Pancreas (tissue), 10 donors: ENCODE measurements around the gene SMAD2. TPM values are rescaled to one million over a fixed set of nuclear protein-coding genes. Genes with fewer than 3 reads are reported as not detected.
"Not testable (repeated sequence)": the region's sequence is repeated elsewhere in the genome, so short reads cannot be mapped to it uniquely, and the experiment has no call there.

ENCODE experiments used
- ATAC-seq, 4 donors: fragments of 200-7000 bp; cut with Tn5 transposase; one replicate each; pipeline versions ENCODE4 v1.8.0 to v1.9.1; 2020; ENCODE audit warnings: mild to moderate bottlenecking in 4 of 4, moderate library complexity in 4 of 4
- DNase-seq, 6 donors: peaks; one replicate each; pipeline ENCODE4 v3.0.0-alpha.2; 2020
- FAIRE-seq: peaks from 2 replicates; lab custom pipeline; 2012; peaks lifted over from hg19 to GRCh38; lab: Jason Lieb, UNC
- H3K27ac ChIP-seq, 4 donors: fragments of 200-600 bp; sonication (generic); 1 replicate in 3 of 4; 2 replicates in 1 of 4; pipeline versions ENCODE4 v1.5.0 to v1.8.0; 2020
- H3K27me3 ChIP-seq, 4 donors: fragments of 200-600 bp; one replicate each; pipeline ENCODE4 v1.8.0; 2021
- H3K36me3 ChIP-seq, 3 donors: fragments of 200-600 bp; sonication (generic) in 1 of 3; one replicate each; pipeline versions ENCODE4 v1.5.0 to v1.8.0; 2020 to 2021
- H3K4me1 ChIP-seq, 3 donors: fragments of 200-600 bp; one replicate each; pipeline ENCODE4 v1.8.0; 2021
- H3K4me3 ChIP-seq, 4 donors: fragments of 200-600 bp; sonication (generic) in 2 of 4; one replicate each; pipeline versions ENCODE4 v1.5.0 to v1.8.0; 2020 to 2021
- H3K9me3 ChIP-seq, 4 donors: fragments of 200-600 bp; one replicate each; pipeline ENCODE4 v1.8.0; 2021
- WGBS, 2 donors: extraction: QIAGEN DNeasy Blood & Tissue Kit; methylation state at CpG; one replicate each; pipeline ENCODE4 v1.1.7; 2013; 5-methylcytosine and 5-hydroxymethylcytosine counted together
- intact Hi-C, 3 donors: fragments of 100-400 bp; cut with DNase I; formaldehyde crosslinking; loops; one replicate each; pipeline versions ENCODE4 v1.11.1 to v1.14.2; 2022
- polyA plus RNA-seq, 2 donors: library from polyadenylated mRNA; stranded (reverse); fragments of 200-250 nt; gene quantifications; one replicate each; pipeline ENCODE4 v1.2.3, GENCODE V29; 2013
- total RNA-seq, 6 donors: library from RNA; stranded (reverse); fragmentation: NEBNext Ultra II Directional in 4 of 6; extraction: Animal tissue kit (Norgen Biotek cat#: 25700) in 4 of 6; gene quantifications; one replicate each; pipeline versions ENCODE4 v1.2.1 to v1.2.4, GENCODE V29; 2021 to 2023
- TF ChIP-seq, protein P1 (sequence below), 4 donors: fragments of 200-600 bp; sonication (generic) in 3 of 4; IDR thresholded peaks; one replicate each; pipeline versions ENCODE4 v1.5.0 to v1.8.0; 2021; ENCODE audit warnings: antibody characterized with exemption in 4 of 4
- donor health status: healthy with polysubstance abuse.
- donor health status: DM: no; HTN: no; CAD: no; lungs with moderate emphysema.
- donor health status: DM: no; HTN: no; CAD: no.
- donor health status: control.
- donor health status: control.
- donor health status: Bipolar disorder and iron deficiency.
- donor health status: DM: yes; HTN: yes; CAD: no.
- donor health status: DM: no; HTN: no; CAD: no.
- donor health status: DM: no; HTN: no; CAD: no.
- donor health status: DM: yes; HTN: yes; CAD: no.

Gene SMAD2
- total and polyA plus RNA-seq, 8 donors, result 8.7 to 71.2 (median 46.9) TPM

DNA sequence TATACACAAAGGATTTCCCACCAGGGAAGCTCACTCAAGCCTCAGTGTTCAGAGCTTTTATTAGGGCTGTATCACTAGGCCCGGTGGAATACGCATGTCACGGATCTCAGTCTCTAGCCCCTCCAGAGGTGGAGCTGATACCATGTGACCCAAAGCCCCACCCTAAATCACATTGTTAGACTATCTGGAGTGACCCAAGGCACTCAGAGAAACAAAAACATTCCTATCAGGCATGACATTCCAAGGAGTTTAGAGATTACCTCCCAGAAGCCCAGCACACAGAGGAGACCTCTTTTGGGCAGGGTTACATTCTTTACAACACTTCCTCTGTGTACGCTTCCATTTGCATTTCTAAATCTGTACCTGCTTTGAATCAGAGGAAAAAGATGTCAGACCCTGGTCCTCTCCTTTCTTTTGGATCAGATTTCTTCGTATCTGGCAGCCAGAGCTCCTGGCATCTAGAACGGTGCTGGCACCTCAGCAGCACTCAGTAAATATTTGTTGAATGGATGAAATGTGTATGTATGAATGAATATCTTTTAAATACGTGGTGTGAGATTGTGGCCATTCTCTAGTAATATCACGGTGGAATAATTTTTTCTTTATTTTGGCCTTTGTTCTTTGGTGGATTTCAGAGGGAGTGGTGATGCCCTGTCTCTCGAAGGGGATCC is 37.7 kb upstream of the SMAD2 start:
- no peak for FAIRE-seq

DNA sequence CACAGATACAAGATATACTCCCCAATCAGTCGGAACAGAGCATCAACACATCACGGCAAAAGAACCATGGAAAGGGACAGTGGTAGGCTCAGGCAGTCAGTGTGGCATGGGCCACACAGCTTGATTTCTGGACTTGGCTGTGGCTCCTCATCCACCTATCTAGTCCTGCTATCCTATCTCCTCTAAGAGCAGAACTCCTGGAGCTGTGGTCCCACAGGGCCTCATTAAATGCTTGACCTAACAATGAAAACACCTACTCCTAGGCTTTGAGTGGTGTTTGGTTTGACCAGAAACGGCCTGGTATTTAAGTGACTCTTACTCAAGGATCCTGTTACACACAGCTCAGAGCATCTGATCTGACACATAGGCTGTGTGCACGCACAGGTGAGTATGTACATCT is 33.6 kb upstream of the SMAD2 start:
- WGBS, 2 donors, result 79 to 81% methylated on average over 4 of the region's 4 CpGs
- no peaks in the 10 kb centered on the region for H3K9me3 ChIP-seq
- no peaks in the 10 kb centered on the region for H3K36me3 ChIP-seq
- intact Hi-C loops, result no loop called here
- DNase-seq (no peak), FAIRE-seq (no peak), ATAC-seq (no peak)
- H3K27ac ChIP-seq, result no peak overlapping the region
- no peaks in the 10 kb centered on the region for H3K27me3 ChIP-seq
- H3K4me3 ChIP-seq, result no peak overlapping the region
- TF ChIP-seq, protein P1, sequence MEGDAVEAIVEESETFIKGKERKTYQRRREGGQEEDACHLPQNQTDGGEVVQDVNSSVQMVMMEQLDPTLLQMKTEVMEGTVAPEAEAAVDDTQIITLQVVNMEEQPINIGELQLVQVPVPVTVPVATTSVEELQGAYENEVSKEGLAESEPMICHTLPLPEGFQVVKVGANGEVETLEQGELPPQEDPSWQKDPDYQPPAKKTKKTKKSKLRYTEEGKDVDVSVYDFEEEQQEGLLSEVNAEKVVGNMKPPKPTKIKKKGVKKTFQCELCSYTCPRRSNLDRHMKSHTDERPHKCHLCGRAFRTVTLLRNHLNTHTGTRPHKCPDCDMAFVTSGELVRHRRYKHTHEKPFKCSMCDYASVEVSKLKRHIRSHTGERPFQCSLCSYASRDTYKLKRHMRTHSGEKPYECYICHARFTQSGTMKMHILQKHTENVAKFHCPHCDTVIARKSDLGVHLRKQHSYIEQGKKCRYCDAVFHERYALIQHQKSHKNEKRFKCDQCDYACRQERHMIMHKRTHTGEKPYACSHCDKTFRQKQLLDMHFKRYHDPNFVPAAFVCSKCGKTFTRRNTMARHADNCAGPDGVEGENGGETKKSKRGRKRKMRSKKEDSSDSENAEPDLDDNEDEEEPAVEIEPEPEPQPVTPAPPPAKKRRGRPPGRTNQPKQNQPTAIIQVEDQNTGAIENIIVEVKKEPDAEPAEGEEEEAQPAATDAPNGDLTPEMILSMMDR (IDR thresholded peaks at IDR 0.05), result no peak
- H3K4me1 ChIP-seq, result peaks cover 0 to 6% (median 0%) of the 10 kb centered on the region in 3 donors

More for the DNA sequence above, 37.7 kb upstream of the SMAD2 start:
- Histone ChIP-seq H3K9me3 (no peaks in the 10 kb centered on the region), H3K4me3 (no peak overlapping the region), H3K27me3 (no peaks in the 10 kb centered on the region), H3K27ac (no peak overlapping the region), H3K36me3 (no peaks in the 10 kb centered on the region), H3K4me1 (peaks cover 0 to 6% (median 0%) of the 10 kb centered on the region in 3 donors)
- TF ChIP-seq, protein P1 (IDR thresholded peaks at IDR 0.05), result no peak
- 46 to 50% methylated on average over 9 of the region's 9 CpGs for WGBS, 2 donors
- DNase-seq (no peak), ATAC-seq (peak; percentile 31 to 64 (median 48))
- intact Hi-C loops, result no loop called here

DNA sequence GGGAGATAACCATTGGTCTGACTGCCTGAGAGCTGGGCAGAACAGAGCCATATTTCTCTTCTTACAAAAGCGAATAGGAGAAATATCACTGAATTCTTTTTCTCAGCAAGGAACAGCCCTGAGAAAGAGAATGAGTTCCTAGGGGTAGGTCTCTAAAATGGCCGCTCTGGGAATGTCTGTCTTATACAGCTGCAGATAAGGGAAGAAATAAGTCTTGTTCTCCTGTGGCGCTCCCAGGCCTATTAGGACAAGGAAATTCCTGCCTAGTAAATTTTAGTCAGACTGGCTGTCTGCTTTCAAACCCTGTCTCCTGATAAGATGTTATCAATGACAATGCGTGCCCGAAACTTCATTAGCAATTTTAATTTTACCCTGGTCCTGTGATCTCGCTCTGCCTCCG is 30.5 kb upstream of the SMAD2 start:
- intact Hi-C loops, DNase-seq, H3K27ac ChIP-seq, H3K4me3 ChIP-seq, H3K9me3 ChIP-seq, H3K4me1 ChIP-seq, FAIRE-seq, H3K27me3 ChIP-seq, ATAC-seq, H3K36me3 ChIP-seq: not testable (repeated sequence)
- 91 to 97% methylated on average over 7 of the region's 7 CpGs for WGBS, 2 donors

DNA sequence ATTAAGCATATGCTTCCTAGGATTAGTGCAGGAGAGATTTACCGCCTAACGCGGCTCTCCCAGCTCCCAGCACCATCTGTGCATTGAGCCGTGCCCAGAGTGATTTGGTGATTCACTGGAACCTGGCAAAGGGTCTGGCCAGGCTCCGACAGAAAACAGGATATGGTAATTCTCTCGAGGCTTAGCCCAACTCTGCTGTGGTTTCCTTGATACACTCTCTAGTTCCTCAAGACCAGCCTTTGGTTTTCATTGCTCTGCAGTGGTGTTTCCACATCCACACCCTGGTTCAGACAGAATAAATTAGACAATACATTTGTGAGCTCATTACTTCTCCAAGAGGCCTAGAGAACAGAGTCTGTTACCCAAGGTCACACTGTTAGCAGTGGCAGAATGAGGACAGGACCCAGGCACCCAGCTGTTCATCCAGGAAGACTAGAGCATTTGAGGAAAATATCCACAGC is 23.0 kb upstream of the SMAD2 start:
- no peaks in the 10 kb centered on the region for H3K36me3 ChIP-seq
- ATAC-seq, result peak; percentile 35 to 77 (median 65)
- FAIRE-seq, result no peak
- 64 to 66% methylated on average over 6 of the region's 6 CpGs for WGBS, 2 donors
- H3K27me3 ChIP-seq, result no peaks in the 10 kb centered on the region
- no peak overlapping the region for H3K4me3 ChIP-seq
- no peaks in the 10 kb centered on the region for H3K9me3 ChIP-seq
- intact Hi-C loops, result no loop called here
- TF ChIP-seq, protein P1 (IDR thresholded peaks at IDR 0.05), result no peak
- no peak overlapping the region for H3K27ac ChIP-seq
- no peaks in the 10 kb centered on the region for H3K4me1 ChIP-seq
- DNase-seq, result peak in 1 of 6 donors; percentile 30

DNA sequence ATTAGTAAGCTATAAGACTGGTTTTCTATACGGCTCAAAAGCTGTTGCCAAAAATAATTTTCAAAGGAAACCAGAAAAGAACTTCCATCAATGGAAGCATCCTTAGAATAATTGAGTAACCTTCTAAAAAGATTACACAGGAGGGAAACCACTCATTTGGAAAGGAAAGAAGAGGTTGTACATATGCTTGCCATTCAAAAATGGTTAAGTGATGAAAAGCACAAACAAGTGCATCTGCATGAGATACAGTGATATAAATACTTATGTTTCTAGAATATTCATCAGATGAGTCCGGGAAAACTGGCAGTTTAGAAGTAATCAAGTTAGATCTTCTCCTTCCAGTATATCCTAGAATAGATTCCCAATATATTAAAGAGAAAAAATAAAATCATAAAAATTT is 20.1 kb upstream of the SMAD2 start:
- no peak for FAIRE-seq
- Histone ChIP-seq H3K27ac (no peak overlapping the region), H3K36me3 (no peaks in the 10 kb centered on the region), H3K27me3 (no peaks in the 10 kb centered on the region), H3K4me1 (no peaks in the 10 kb centered on the region), H3K4me3 (no peak overlapping the region), H3K9me3 (no peaks in the 10 kb centered on the region)
- intact Hi-C loops, result no loop called here
- no peak for ATAC-seq
- no peak for DNase-seq
- WGBS, 2 donors, result 71 to 83% methylated on average over 2 of the region's 2 CpGs
- TF ChIP-seq, protein P1 (IDR thresholded peaks at IDR 0.05), result no peak
